Measurements from ENCODE around the gene PNKD.

- TF ChIP-seq CTCF (IDR thresholded peaks at IDR 0.05 in 4 of 5, conservative IDR thresholded peaks at IDR 0.05 in 1 of 5) = no peak
- TF ChIP-seq POLR2A (IDR thresholded peaks at IDR 0.05) = no peak
These were observed 116.4 kb downstream of the PNKD start for GRCh38 chr2:218386505-218387368.
